Skeletal muscle satellite cell (primary cell): ENCODE results near the gene LRRC18. TPM values are rescaled to one million over a fixed set of nuclear protein-coding genes. Genes with fewer than 3 reads are reported as not detected.

Source experiments
- H3K27me3 ChIP-seq: 2 replicates; pipeline ENCODE4 v1.7.0; 2013; ENCODE audit warnings: low read length; ENCODE audit not compliant: control insufficient read depth, insufficient read depth
- H3K36me3 ChIP-seq: 2 replicates; pipeline ENCODE4 v1.7.0; 2013; ENCODE audit warnings: mild to moderate bottlenecking, control low read depth, low read length; ENCODE audit not compliant: insufficient read depth
- H3K4me1 ChIP-seq: 2 replicates; pipeline ENCODE4 v1.7.0; 2013; ENCODE audit warnings: low read length; ENCODE audit not compliant: control insufficient read depth, insufficient read depth
- H3K4me2 ChIP-seq: 2 replicates; pipeline ENCODE4 v1.7.0; 2013; ENCODE audit warnings: mild to moderate bottlenecking, low read length
- H3K4me3 ChIP-seq: 2 replicates; pipeline ENCODE4 v1.7.0; 2013; ENCODE audit warnings: low read length
- H3K9ac ChIP-seq: 2 replicates; pipeline ENCODE4 v1.7.0; 2013; ENCODE audit warnings: mild to moderate bottlenecking, low read depth, low read length, moderate library complexity
- H3K9me3 ChIP-seq: replicated peaks from 2 replicates; pipeline ENCODE4 v1.7.0; 2013; ENCODE audit warnings: mild to moderate bottlenecking, control low read depth, low read length
- total RNA-seq: library from RNA; depleted of rRNA; stranded (reverse); fragments of >200 nt; gene quantifications from 2 replicates; pipeline ENCODE4 v1.2.3, GENCODE V29; 2012; rRNA removed

The LRRC18 gene
- total RNA-seq: not detected in 2 replicates

DNA sequence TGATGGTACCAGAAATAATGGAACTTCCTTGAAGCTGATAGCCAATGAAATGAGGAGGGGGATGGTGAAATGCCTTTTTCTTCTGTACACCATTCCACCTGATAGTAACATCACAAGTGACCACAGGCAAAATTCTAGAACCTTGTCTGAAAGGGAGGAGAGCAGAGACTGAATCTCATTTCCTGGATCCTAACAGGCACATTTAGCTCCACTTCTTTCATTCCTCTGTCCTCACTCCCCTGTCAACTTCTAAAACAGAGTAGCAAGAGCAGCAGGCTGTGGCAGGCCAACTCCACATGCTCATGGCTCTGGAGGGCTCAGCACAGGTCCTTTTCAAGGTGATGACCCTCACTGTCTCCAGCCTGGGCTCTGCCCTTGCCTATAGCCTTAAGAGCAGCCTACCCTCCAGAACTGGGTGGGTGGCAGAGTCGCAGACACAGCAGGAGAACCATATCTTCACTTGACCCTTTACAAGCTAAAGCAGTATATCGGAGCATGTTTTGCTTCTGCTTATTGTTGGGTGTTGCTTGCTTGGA, at the start of gene LRRC18:
LRRC18 (minus strand) TSS at position 51 of the 536 bp plus-strand sequence. CDS start 25,685 bp downstream, outside the sequence.
- Histone ChIP-seq H3K4me3 (no peak within 1 kb of the TSS), H3K4me2 (no peak within 1 kb of the TSS), H3K4me1 (no peaks in the 10 kb centered on the region), H3K9ac (no peak within 1 kb of the TSS), H3K9me3 (no peaks in the 10 kb centered on the region), H3K27me3 (peaks cover 31% of the 10 kb centered on the region), H3K36me3 (no peaks in the 10 kb centered on the region)

DNA sequence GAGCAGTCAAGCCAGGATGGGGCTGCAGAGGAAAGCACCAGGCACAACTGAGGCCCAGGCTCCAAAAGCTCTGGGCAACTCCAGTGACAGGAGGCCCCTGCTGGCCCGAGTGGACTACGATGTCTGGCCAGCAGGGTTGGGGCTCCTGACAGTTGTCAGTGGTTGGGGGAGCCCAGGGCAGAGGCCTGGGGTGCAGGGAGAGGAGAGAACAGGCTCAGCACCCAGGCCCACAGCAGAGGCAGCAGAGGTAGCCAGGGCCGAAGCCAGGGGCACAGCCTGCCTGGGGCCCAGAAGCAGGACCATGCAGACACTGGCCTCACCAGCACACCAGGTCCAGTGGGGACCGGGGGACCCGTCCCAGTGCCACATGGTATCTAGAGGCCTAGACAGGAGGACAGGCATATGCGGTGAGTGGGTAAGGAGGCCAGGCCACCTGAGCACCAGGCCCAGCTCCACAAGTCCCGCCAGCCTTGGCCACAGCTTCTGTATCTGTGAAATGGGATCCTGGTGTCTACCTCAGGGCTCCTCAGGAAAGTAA, 46.0 kb upstream of the LRRC18 start:
- no peaks in the 10 kb centered on the region for H3K9me3 ChIP-seq
- H3K36me3 ChIP-seq: no peaks in the 10 kb centered on the region
- no peaks in the 10 kb centered on the region for H3K4me1 ChIP-seq
- no peak overlapping the region for H3K4me2 ChIP-seq
- H3K4me3 ChIP-seq: no peak overlapping the region
- H3K27me3 ChIP-seq: peaks cover 18% of the 10 kb centered on the region
- H3K9ac ChIP-seq: no peak overlapping the region

DNA sequence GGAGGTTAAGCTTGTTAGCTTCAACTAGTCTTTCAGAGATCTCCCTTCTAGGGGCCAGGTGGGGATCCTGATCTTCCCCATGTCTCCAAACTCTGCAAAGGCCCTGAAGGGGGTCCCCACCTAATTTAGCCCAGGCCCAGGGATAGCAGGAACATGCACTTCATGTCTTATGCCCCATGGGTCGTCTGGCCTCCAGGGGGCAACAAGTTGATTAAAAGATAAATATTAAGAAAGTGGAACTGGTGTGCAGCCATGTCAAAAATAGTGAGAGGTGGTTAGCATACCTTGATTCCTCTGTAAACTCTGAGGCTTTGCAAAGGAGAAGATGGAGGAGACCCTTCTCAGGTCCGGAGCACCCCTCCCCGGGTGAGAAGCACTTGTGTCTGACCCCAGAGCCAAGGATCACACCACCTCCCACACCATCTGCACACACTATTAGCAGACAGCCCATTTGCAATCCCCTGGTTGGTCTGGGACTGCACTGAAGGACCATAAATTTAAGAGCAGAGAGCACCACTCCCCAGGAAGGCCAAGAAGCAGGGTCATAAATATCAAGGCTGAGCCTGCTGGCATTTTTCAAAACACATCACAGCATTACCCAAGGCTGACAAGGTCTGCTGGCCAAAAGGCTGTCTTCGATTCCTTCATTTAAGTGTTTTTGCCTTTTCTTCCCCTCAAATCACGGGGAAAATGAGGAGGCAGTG, 44.2 kb upstream of the LRRC18 start:
- Histone ChIP-seq H3K9ac (no peak overlapping the region), H3K27me3 (peaks cover 20% of the 10 kb centered on the region), H3K9me3 (no peaks in the 10 kb centered on the region), H3K36me3 (no peaks in the 10 kb centered on the region), H3K4me3 (no peak overlapping the region), H3K4me1 (no peaks in the 10 kb centered on the region), H3K4me2 (no peak overlapping the region)

DNA sequence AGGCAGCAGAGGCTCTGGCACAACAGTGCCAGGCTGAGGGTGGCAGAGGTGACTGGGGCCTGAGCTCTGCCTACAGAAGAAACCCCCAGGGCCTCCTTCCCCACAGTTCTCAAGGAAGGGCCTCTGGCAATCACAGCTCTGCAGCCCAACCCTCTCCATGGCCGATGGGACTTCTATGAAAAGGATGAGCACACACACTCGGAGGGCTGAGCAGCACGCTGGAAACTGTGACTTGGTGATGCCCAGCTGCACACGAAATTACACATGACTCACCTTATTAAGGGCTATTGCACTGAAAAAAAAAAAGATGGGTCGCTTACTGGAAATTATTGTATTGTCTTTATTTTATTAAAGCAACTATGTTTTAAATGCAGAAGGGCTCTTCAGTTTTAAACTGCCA, 42.9 kb upstream of the LRRC18 start:
- no peak overlapping the region for H3K4me2 ChIP-seq
- H3K9me3 ChIP-seq: no peaks in the 10 kb centered on the region
- H3K4me3 ChIP-seq: no peak overlapping the region
- no peaks in the 10 kb centered on the region for H3K36me3 ChIP-seq
- no peaks in the 10 kb centered on the region for H3K4me1 ChIP-seq
- H3K27me3 ChIP-seq: peaks cover 18% of the 10 kb centered on the region
- no peak overlapping the region for H3K9ac ChIP-seq

DNA sequence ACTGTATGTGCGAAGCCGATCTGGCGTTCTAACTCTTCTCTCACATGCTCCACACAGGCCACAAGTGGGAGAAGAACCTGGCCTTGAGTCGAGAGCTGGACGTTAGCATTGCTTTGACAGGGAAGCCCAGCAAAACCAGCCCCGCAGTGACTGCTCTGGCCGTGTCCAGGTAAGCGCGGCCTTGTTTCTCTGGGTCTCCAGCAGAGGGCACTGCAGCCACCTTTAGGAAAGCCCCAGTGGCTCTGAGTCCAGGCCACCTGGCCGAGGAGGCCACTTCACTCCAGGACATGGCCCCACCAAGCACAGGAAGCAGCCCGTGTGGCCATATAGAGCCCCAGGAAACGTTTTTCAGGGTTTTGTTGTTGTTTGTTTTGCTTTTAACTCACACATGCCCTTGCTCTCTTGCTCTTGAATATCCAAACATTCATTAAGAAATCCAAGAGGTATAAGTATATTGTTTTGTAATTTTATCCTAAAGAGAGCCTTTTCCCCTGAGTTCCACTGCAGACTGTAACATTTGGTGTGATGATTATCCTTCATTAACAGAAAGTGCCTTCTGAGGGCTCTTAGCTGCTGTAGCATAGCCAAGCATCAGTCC, 41.8 kb upstream of the LRRC18 start:
- no peak overlapping the region for H3K4me3 ChIP-seq
- H3K9me3 ChIP-seq: no peaks in the 10 kb centered on the region
- H3K9ac ChIP-seq: no peak overlapping the region
- H3K4me1 ChIP-seq: no peaks in the 10 kb centered on the region
- peaks cover 14% of the 10 kb centered on the region for H3K27me3 ChIP-seq
- H3K4me2 ChIP-seq: no peak overlapping the region
- no peaks in the 10 kb centered on the region for H3K36me3 ChIP-seq

DNA sequence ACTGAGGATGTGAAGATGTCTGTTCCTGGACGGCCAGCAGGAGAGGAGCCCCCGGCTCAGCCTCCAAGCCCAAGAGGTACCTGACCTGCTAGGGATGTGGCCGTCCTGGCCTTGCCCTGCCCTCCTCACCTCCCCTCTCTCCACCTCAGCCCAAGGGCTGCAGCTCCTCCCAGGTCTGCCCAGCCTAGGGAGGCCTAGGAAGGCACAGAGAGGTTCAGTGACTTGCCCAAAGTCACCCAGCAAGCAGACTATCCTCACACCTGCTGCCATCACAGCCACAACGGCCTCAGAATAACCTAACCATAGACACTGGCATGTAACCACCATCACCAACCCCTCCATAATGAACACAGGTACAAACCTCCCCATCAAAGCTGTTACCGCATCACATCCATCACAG, 38.7 kb upstream of the LRRC18 start:
- H3K9ac ChIP-seq: no peak overlapping the region
- H3K27me3 ChIP-seq: peaks cover 11% of the 10 kb centered on the region
- no peaks in the 10 kb centered on the region for H3K4me1 ChIP-seq
- no peak overlapping the region for H3K4me3 ChIP-seq
- no peaks in the 10 kb centered on the region for H3K36me3 ChIP-seq
- H3K9me3 ChIP-seq: no peaks in the 10 kb centered on the region
- H3K4me2 ChIP-seq: no peak overlapping the region

DNA sequence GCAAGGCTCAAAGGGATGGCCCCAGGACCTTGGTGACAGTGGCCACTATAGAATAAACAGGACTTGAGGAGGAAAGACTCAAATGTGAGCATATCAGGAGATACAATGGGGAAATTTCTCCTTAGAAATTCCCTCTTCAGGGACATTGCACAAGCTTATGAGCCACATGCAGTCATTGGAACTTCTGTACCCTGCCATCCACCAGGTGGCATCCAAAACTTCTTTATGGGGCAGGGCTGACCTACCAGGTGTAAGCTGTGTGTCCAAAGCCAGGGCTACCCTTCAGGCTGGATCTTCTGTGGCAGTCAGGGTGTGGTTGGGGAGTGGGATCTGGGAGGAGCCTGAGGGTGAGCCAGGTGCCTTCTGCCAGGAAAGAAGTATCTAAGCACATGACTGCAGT, 36.6 kb upstream of the LRRC18 start:
- no peak overlapping the region for H3K4me3 ChIP-seq
- H3K27me3 ChIP-seq: peaks cover 16% of the 10 kb centered on the region
- no peak overlapping the region for H3K4me2 ChIP-seq
- H3K4me1 ChIP-seq: no peaks in the 10 kb centered on the region
- no peaks in the 10 kb centered on the region for H3K9me3 ChIP-seq
- no peak overlapping the region for H3K9ac ChIP-seq
- no peaks in the 10 kb centered on the region for H3K36me3 ChIP-seq

DNA sequence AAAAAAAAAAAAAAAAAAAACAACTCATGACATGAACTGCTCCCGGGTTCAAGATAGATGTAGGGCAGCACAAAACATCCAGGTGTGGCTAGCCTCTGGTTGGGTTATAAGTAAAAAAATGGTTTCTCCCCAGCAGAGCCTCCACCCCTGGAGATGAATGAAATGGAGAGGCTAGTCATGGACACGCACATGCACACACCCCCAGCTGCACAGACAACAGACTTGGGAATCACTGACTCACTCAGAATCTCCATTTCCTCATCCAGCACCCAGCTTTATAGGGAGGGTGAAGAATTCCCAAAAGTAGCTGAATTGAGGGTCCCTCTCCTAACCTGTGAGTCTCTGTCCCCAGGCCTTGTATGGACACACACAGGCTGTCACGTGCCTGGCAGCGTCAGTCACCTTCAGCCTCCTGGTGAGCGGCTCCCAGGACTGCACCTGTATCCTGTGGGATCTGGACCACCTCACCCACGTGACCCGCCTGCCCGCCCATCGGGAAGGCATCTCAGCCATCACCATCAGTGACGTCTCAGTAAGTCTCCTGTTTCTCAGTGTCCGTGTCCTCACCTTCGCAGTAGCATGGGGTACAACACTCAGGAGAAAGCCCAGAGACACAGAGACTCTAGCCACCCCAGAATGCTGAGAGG, 35.0 kb upstream of the LRRC18 start:
- H3K9me3 ChIP-seq: no peaks in the 10 kb centered on the region
- H3K4me2 ChIP-seq: no peak overlapping the region
- peaks cover 10% of the 10 kb centered on the region for H3K27me3 ChIP-seq
- no peak overlapping the region for H3K4me3 ChIP-seq
- no peaks in the 10 kb centered on the region for H3K36me3 ChIP-seq
- H3K4me1 ChIP-seq: no peaks in the 10 kb centered on the region
- H3K9ac ChIP-seq: no peak overlapping the region

DNA sequence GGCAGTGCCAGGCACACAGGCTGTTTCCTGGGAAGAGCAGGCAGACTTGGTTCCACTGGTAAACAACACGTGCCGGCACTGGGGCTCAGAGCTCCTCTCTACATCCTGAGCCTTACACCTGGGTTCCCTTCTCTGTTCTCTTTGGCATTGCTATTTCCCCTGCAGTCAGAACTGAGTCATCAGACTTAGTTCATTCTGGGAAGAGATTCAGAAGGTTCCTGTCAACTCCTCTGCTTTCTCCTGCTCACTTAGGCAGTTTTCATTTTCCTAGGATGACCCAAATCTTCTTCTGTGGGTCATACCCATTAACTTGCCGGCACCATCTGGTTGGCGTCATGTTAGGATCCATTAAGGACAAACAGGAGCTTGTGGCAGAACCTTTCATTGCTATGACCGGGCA, 33.4 kb upstream of the LRRC18 start:
- Histone ChIP-seq H3K4me1 (no peaks in the 10 kb centered on the region), H3K9ac (no peak overlapping the region), H3K4me3 (no peak overlapping the region), H3K27me3 (peaks cover 5% of the 10 kb centered on the region), H3K9me3 (no peaks in the 10 kb centered on the region), H3K4me2 (no peak overlapping the region), H3K36me3 (no peaks in the 10 kb centered on the region)

DNA sequence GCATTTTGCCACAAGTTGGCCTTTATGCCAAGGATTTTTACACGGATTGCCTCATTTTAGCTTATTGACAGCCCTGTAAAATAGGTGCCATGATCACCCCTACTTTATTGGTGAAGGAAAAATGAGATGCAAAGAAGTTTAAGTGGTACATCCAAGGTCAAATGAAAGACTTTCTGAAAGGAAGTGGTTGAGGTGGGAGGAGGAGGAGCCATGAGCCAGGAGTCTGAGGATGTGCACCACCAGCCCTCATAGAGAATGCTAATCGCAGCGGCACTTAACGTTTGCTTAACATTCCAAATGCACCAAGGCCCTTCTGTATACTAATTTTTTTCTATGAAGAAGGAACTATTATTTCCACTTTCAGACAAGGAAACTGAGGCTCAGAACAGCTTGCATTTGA, 31.0 kb upstream of the LRRC18 start:
- Histone ChIP-seq H3K9ac (no peak overlapping the region), H3K4me2 (no peak overlapping the region), H3K4me1 (no peaks in the 10 kb centered on the region), H3K27me3 (peaks cover 7% of the 10 kb centered on the region), H3K4me3 (no peak overlapping the region), H3K9me3 (no peaks in the 10 kb centered on the region), H3K36me3 (no peaks in the 10 kb centered on the region)

DNA sequence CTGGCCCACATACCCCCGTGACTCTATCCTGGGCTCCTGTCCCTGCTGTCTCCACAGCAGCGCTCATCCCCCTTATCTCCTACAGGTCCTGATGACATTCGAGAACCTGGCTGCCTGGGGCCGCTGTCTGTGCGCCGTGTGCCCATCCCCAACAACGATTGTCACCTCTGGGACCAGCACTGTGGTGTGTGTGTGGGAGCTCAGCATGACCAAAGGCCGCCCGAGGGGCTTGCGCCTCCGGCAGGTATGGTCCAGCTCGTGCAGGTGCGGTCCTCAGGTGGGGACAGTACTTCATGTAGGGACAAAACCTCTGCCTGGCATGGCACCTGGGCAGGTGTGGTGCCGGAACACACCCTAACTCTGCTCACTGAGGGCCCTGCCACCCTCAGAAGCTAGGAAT, 30.4 kb upstream of the LRRC18 start:
- Histone ChIP-seq H3K4me2 (no peak overlapping the region), H3K36me3 (no peaks in the 10 kb centered on the region), H3K4me1 (no peaks in the 10 kb centered on the region), H3K4me3 (no peak overlapping the region), H3K27me3 (peaks cover 12% of the 10 kb centered on the region), H3K9ac (no peak overlapping the region), H3K9me3 (no peaks in the 10 kb centered on the region)
